Measurements from ENCODE around the gene PTH1R. TPM values are rescaled to one million over a fixed set of nuclear protein-coding genes. Genes with fewer than 3 reads are reported as not detected.

PTH1R gene
- total and polyA plus RNA-seq, 2 experiments from 2014 or later = 0.60 to 1.3 TPM

DNA sequence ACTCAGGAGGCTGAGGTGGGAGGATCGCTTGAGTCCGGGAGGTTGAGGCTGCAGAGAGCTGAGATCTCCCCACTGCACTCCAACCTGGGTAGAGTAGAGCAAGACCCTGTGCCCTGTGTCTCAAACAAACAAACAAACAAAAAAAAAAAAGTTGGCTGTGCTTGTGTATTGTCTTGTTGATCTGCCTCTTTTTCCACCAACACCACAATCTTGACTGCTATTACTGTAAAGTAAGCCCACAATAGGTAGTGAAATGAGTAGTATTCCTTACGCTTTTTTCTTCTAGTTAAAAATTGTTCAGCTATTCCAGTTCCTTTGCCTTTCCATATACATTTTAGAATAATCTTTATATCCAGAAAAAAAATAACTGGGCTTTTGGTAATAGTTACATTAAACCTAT lies 35.5 kb downstream of the PTH1R start:
- H3K27me3 ChIP-seq (replicated peaks; ENCODE audit: insufficient read depth) = no peaks in the 10 kb centered on the region
- WGBS, 2 experiments (ENCODE audit: low coverage in 1 of 2, low lambda C conversion rate in 2 of 2, missing lambda C conversion rate in 2 of 2) = 94 to 96% methylated on average over 3 of the region's 3 CpGs
- H3F3A ChIP-seq (ENCODE audit: insufficient read depth) = peaks cover 27% of the 10 kb centered on the region
- H3K9me2 ChIP-seq (ENCODE audit: insufficient read depth) = no peaks in the 10 kb centered on the region
- H3K27ac ChIP-seq = no peak overlapping the region
- in situ Hi-C loops (cut with MboI) = no loop called here
- TF ChIP-seq EZH2phosphoT487 (IDR thresholded peaks at IDR 0.05; ENCODE audit: insufficient read depth, low read depth) = no peak
- TF ChIP-seq EZH2 (IDR thresholded peaks at IDR 0.05; ENCODE audit: insufficient read depth, poor library complexity, severe bottlenecking) = no peak
- H3K4me3 ChIP-seq = no peak overlapping the region
- H4K20me1 ChIP-seq (ENCODE audit: insufficient read depth) = no peaks in the 10 kb centered on the region
- peaks cover 9% of the 10 kb centered on the region for H3K36me3 ChIP-seq (ENCODE audit: low read depth)
- DNase-seq = no peak
- no peak overlapping the region for H2AFZ ChIP-seq
- no peaks in the 10 kb centered on the region for H3K9me3 ChIP-seq (ENCODE audit: low read depth)
- H3K9ac ChIP-seq = no peak overlapping the region
- peaks cover 19% of the 10 kb centered on the region for H3K4me1 ChIP-seq (ENCODE audit: insufficient read depth)
- no peaks in the 10 kb centered on the region for H3K79me2 ChIP-seq (ENCODE audit: insufficient read depth)
- no peak overlapping the region for H3K4me2 ChIP-seq (ENCODE audit: unreplicated experiment)

DNA sequence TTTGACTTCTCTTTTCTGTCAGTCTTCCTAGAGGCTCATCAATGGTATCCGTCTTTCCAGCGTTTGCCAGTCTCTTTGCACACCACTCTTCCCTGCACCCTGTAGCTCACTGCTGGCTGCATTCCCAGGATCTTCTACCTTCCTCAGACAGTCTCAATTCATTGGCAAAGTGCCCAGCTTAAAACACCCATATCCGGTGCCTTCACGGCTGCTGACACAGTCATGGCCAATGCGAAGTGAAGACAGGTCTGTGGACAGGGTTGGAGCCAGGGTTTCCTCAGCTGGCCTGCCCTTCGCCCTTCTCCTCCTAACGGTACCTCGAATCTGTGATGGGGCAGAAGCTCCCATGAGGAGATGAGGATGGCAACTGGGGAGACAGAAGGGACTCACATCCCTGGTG lies 36.1 kb downstream of the PTH1R start:
- TF ChIP-seq EZH2 (IDR thresholded peaks at IDR 0.05; ENCODE audit: insufficient read depth, poor library complexity, severe bottlenecking) = no peak
- no peak for TF ChIP-seq EZH2phosphoT487 (IDR thresholded peaks at IDR 0.05; ENCODE audit: insufficient read depth, low read depth)
- peak; percentile 42 for DNase-seq
- no peak overlapping the region for H3K27ac ChIP-seq

DNA sequence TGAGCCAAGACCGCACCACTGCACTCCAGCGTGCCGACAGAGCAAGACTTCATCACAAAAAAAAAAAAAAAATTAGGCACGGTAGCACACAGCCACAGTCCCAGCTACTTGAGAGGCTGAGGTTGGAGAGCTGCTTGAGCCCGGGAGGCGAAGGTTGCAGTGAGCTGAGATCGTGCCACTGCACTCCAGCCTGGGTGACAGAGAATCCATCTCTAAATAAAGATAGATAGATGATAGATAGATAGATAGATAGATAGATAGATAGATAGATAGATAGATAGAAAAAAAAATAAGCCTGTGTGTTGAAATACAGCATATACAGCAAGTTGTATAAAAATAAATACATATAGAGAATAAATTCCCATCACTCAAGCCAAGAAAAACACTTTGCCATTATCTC lies 37.3 kb downstream of the PTH1R start:
- no peak overlapping the region for H2AFZ ChIP-seq

More for the DNA sequence above, 36.1 kb downstream of the PTH1R start:
- peaks cover 12% of the 10 kb centered on the region; the same call in 1 of the 2 replicates for H3K4me1 ChIP-seq (ENCODE audit: insufficient read depth)
- no peak overlapping the region for H2AFZ ChIP-seq
- no peak overlapping the region for H3K9ac ChIP-seq
- H3K9me2 ChIP-seq (ENCODE audit: insufficient read depth) = no peaks in the 10 kb centered on the region
- no peak overlapping the region for H3K4me3 ChIP-seq
- H3F3A ChIP-seq (ENCODE audit: insufficient read depth) = peaks cover 27% of the 10 kb centered on the region
- peaks cover 15% of the 10 kb centered on the region for H3K36me3 ChIP-seq (ENCODE audit: low read depth)
- 68 to 71% methylated on average over 8 of the region's 8 CpGs for WGBS, 2 experiments (ENCODE audit: low coverage in 1 of 2, low lambda C conversion rate in 2 of 2, missing lambda C conversion rate in 2 of 2)
- H3K9me3 ChIP-seq (ENCODE audit: low read depth) = no peaks in the 10 kb centered on the region
- in situ Hi-C loops (cut with MboI) = no loop called here
- no peaks in the 10 kb centered on the region for H3K27me3 ChIP-seq (replicated peaks; ENCODE audit: insufficient read depth)
- no peaks in the 10 kb centered on the region for H4K20me1 ChIP-seq (ENCODE audit: insufficient read depth)
- no peak overlapping the region for H3K4me2 ChIP-seq (ENCODE audit: unreplicated experiment)
- H3K79me2 ChIP-seq (ENCODE audit: insufficient read depth) = no peaks in the 10 kb centered on the region

DNA sequence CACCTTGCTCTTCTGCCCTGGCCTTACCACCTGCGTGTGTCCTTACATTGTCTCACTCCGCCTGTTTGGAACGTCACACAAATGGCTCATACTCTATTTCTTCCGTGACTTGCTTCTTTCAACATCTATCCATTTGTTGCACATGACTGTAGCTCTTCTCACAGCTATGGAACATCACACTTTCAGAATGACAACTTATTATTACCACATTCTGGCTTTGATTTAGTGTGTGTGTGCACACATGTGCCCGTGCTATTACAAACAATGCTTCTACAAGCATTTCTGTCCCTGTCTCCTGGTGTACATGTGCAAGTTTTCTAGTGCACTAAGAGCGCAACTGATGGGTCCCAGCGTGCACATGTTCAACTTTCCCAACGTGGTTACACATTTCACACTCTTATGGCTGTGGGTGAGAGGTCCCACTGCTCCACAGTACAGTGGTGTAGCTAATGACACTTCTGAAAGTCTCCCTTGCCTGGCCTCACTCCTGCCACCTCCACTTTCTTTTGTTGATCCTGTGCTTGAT lies 37.8 kb downstream of the PTH1R start:
- no peaks in the 10 kb centered on the region for H3K4me1 ChIP-seq (ENCODE audit: insufficient read depth)
- H3K27me3 ChIP-seq (replicated peaks; ENCODE audit: insufficient read depth) = no peaks in the 10 kb centered on the region
- DNase-seq = no peak
- 59 to 65% methylated on average over 8 of the region's 8 CpGs for WGBS, 2 experiments (ENCODE audit: low coverage in 1 of 2, low lambda C conversion rate in 2 of 2, missing lambda C conversion rate in 2 of 2)
- no peaks in the 10 kb centered on the region for H3K9me3 ChIP-seq (ENCODE audit: low read depth)
- TF ChIP-seq EZH2 (IDR thresholded peaks at IDR 0.05; ENCODE audit: insufficient read depth, poor library complexity, severe bottlenecking) = no peak
- TF ChIP-seq EZH2phosphoT487 (IDR thresholded peaks at IDR 0.05; ENCODE audit: insufficient read depth, low read depth) = no peak
- H3K4me3 ChIP-seq = no peak overlapping the region
- H2AFZ ChIP-seq = no peak overlapping the region
- H3F3A ChIP-seq (ENCODE audit: insufficient read depth) = peaks cover 23% of the 10 kb centered on the region
- H3K9ac ChIP-seq = no peak overlapping the region
- H3K4me2 ChIP-seq (ENCODE audit: unreplicated experiment) = no peak overlapping the region
- no peaks in the 10 kb centered on the region for H4K20me1 ChIP-seq (ENCODE audit: insufficient read depth)
- no peaks in the 10 kb centered on the region for H3K79me2 ChIP-seq (ENCODE audit: insufficient read depth)
- H3K9me2 ChIP-seq (ENCODE audit: insufficient read depth) = no peaks in the 10 kb centered on the region
- peaks cover 29% of the 10 kb centered on the region for H3K36me3 ChIP-seq (ENCODE audit: low read depth)
- no peak overlapping the region for H3K27ac ChIP-seq
- in situ Hi-C loops (cut with MboI) = no loop called here

More for the DNA sequence above, 37.3 kb downstream of the PTH1R start:
- peaks cover under 1% of the 10 kb centered on the region; the same call in 1 of the 2 replicates for H3K4me1 ChIP-seq (ENCODE audit: insufficient read depth)
- H3K27me3 ChIP-seq (replicated peaks; ENCODE audit: insufficient read depth) = no peaks in the 10 kb centered on the region
- TF ChIP-seq EZH2 (IDR thresholded peaks at IDR 0.05; ENCODE audit: insufficient read depth, poor library complexity, severe bottlenecking) = no peak
- no peak for TF ChIP-seq EZH2phosphoT487 (IDR thresholded peaks at IDR 0.05; ENCODE audit: insufficient read depth, low read depth)
- no peak for DNase-seq
- no peak overlapping the region for H3K27ac ChIP-seq
- 82 to 83% methylated on average over 7 of the region's 7 CpGs for WGBS, 2 experiments (ENCODE audit: low coverage in 1 of 2, low lambda C conversion rate in 2 of 2, missing lambda C conversion rate in 2 of 2)
- no peaks in the 10 kb centered on the region for H4K20me1 ChIP-seq (ENCODE audit: insufficient read depth)
- no peaks in the 10 kb centered on the region for H3K9me2 ChIP-seq (ENCODE audit: insufficient read depth)
- no peaks in the 10 kb centered on the region for H3K9me3 ChIP-seq (ENCODE audit: low read depth)
- no peak overlapping the region for H3K4me2 ChIP-seq (ENCODE audit: unreplicated experiment)
- H3F3A ChIP-seq (ENCODE audit: insufficient read depth) = peaks cover 23% of the 10 kb centered on the region
- in situ Hi-C loops (cut with MboI) = no loop called here
- H3K4me3 ChIP-seq = no peak overlapping the region
- peaks cover 24% of the 10 kb centered on the region for H3K36me3 ChIP-seq (ENCODE audit: low read depth)
- H3K9ac ChIP-seq = no peak overlapping the region
- H3K79me2 ChIP-seq (ENCODE audit: insufficient read depth) = no peaks in the 10 kb centered on the region
